A673 (cell line): Measurements from ENCODE around the gene TMEM30A. TPM values are rescaled to one million over a fixed set of nuclear protein-coding genes. Genes with fewer than 3 reads are reported as not detected.

ENCODE experiments used
- BruUV-seq: library from RNA; stranded (reverse); fragments of 400-500 nt; replicated peaks from 2 replicates; lab custom pipeline; 2021; lab: Mats Ljungman, UMichigan
- CTCF ChIA-PET: fragments of 300-600 bp; sonication (Branson Sonifier 250); formaldehyde crosslinking; loops from one replicate; lab custom pipeline; 2022; ENCODE audit warnings: antibody characterized with exemption; lab: Charles Lee
- POLR2A ChIA-PET: fragments of 300-600 bp; sonication (Branson Sonifier 250); formaldehyde crosslinking; loops from one replicate; lab custom pipeline; 2022; ENCODE audit warnings: antibody characterized with exemption; ENCODE audit not compliant: low non-redundant PET; lab: Charles Lee
- DNase-seq: peaks from one replicate; pipeline ENCODE4 v3.0.0-alpha.2; 2015; ENCODE audit warnings: low spot score
- H3K27ac ChIP-seq: fragments of 200-600 bp; sonication (generic); 2 replicates; pipeline ENCODE4 v1.5.1; 2016; ENCODE audit warnings: mixed run types, low read depth, mild to moderate bottlenecking, mixed read lengths, antibody characterized with exemption, low read length; ENCODE audit not compliant: poor library complexity, severe bottlenecking
- H3K27me3 ChIP-seq: fragments of 200-600 bp; sonication (generic); replicated peaks from 2 replicates; pipeline ENCODE4 v1.6.1; 2017; ENCODE audit warnings: mixed run types, low read depth, mild to moderate bottlenecking, mixed read lengths, antibody characterized with exemption, low read length; ENCODE audit not compliant: insufficient read depth, poor library complexity
- H3K36me3 ChIP-seq: fragments of 200-600 bp; sonication (generic); 2 replicates; pipeline ENCODE4 v1.6.1; 2016; ENCODE audit warnings: mixed run types, mild to moderate bottlenecking, mixed read lengths, antibody characterized with exemption, low read length; ENCODE audit not compliant: insufficient read depth, poor library complexity, severe bottlenecking
- H3K4me1 ChIP-seq: fragments of 200-600 bp; sonication (generic); 2 replicates; pipeline ENCODE4 v1.6.1; 2017; ENCODE audit warnings: mixed run types, mild to moderate bottlenecking, mixed read lengths, antibody characterized with exemption, low read length; ENCODE audit not compliant: insufficient read depth, poor library complexity, severe bottlenecking
- H3K4me3 ChIP-seq: fragments of 200-600 bp; sonication (generic); 2 replicates; pipeline ENCODE4 v1.5.1; 2016; ENCODE audit warnings: low read depth, mixed run types, mild to moderate bottlenecking, mixed read lengths, low read length; ENCODE audit not compliant: poor library complexity, severe bottlenecking
- H3K9me3 ChIP-seq: fragments of 200-600 bp; sonication (generic); 2 replicates; pipeline ENCODE4 v1.6.1; 2016; ENCODE audit warnings: mixed run types, low read depth, mild to moderate bottlenecking, mixed read lengths, antibody characterized with exemption, low read length; ENCODE audit not compliant: poor library complexity, severe bottlenecking
- EZH2 ChIP-seq: fragments of 200-600 bp; sonication (generic); IDR thresholded peaks from 2 replicates; pipeline ENCODE4 v1.6.1; 2017; ENCODE audit warnings: borderline replicate concordance, low read depth, mild to moderate bottlenecking, mixed read lengths, antibody characterized with exemption, low read length; ENCODE audit not compliant: poor library complexity, severe bottlenecking
- intact Hi-C: fragments of 100-400 bp; cut with micrococcal nuclease; formaldehyde crosslinking; loops from one replicate; pipeline ENCODE4 v1.10.0; 2022; ENCODE audit not compliant: unreplicated experiment
- total RNA-seq: library from RNA; stranded (reverse); gene quantifications from 2 replicates; pipeline ENCODE4 v1.2.3, GENCODE V29; 2021
- TF ChIP-seq, protein P1 (sequence below): fragments of 300-800, 200-600 bp; sonication (generic); conservative IDR thresholded peaks from 2 replicates; pipeline ENCODE4 v1.5.1; 2017; ENCODE audit warnings: low read depth, mild to moderate bottlenecking, antibody characterized with exemption, low read length, moderate library complexity, mixed read lengths

TMEM30A gene
- total RNA-seq, 1 experiment from 2014 or later: 63.9 TPM

DNA sequence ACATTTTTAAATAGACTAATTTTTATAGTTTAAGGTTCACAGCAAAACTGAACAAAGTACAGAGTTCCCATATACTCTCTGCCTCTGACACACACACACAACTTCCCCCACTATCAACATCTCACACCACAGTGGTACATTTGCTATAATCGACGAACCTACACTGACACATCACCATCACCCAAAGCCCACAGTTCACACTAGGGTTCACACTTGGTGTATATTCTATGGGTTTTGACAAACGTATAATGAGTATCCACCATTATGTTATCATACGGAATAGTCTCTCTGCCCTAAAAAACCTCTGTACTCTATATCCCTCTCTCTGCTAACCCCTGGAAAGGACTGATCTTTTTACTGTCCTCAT, 15.6 kb downstream of the TMEM30A start:
- Histone ChIP-seq H3K27ac (no peak overlapping the region), H3K4me3 (no peak overlapping the region), H3K36me3 (peaks cover 8% of the 10 kb centered on the region), H3K27me3 (no peaks in the 10 kb centered on the region), H3K9me3 (peaks cover 12% of the 10 kb centered on the region), H3K4me1 (no peaks in the 10 kb centered on the region)
- intact Hi-C loops: no loop called here
- no peak for DNase-seq
- CTCF ChIA-PET: no interaction called here
- BruUV-seq: no TSS peak
- TF ChIP-seq EZH2: no peak
- TF ChIP-seq, protein P1, sequence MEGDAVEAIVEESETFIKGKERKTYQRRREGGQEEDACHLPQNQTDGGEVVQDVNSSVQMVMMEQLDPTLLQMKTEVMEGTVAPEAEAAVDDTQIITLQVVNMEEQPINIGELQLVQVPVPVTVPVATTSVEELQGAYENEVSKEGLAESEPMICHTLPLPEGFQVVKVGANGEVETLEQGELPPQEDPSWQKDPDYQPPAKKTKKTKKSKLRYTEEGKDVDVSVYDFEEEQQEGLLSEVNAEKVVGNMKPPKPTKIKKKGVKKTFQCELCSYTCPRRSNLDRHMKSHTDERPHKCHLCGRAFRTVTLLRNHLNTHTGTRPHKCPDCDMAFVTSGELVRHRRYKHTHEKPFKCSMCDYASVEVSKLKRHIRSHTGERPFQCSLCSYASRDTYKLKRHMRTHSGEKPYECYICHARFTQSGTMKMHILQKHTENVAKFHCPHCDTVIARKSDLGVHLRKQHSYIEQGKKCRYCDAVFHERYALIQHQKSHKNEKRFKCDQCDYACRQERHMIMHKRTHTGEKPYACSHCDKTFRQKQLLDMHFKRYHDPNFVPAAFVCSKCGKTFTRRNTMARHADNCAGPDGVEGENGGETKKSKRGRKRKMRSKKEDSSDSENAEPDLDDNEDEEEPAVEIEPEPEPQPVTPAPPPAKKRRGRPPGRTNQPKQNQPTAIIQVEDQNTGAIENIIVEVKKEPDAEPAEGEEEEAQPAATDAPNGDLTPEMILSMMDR: no peak
- POLR2A ChIA-PET: no interaction called here

DNA sequence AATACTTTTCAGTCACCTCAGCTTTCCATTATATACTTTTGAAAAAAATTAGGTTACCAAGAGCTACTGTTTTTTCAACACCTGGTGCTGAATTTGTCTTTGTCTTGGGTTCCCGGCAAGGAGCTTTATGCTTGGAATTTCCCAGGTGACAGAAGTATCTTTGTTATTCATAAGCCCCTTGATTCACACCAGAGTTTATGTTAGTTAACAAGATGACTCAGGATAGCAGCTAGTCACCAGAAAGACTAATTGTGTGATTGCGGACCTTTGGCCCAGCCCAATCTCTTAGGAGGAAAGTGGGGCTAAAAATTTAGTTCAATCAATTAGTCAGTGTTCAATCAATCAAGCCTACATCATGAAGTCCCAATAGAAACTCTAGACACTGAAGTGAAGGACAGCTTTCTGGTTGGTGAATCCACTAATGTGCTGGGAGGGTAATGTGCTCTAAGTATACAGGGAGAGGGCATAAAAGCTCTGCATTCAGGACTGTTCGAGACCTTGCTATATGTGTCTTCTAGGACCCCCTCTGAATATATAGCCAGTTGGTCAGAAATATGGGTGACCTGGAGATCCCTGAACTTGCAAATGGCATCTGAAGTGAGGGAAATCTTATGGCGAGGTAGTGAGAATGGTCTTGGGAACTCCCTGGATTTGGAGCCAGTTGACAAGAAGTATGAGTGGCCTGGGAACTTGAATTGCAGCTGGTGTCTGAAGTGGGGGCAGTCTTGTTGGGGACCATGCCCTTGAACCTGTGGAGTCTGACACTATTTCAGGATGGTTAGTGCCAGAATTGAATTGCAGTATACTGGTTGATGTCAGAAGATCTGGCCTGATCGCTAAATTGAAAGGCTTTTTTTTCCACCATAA, 16.2 kb downstream of the TMEM30A start:
- TF ChIP-seq, protein P1: no peak
- TF ChIP-seq EZH2: no peak

DNA sequence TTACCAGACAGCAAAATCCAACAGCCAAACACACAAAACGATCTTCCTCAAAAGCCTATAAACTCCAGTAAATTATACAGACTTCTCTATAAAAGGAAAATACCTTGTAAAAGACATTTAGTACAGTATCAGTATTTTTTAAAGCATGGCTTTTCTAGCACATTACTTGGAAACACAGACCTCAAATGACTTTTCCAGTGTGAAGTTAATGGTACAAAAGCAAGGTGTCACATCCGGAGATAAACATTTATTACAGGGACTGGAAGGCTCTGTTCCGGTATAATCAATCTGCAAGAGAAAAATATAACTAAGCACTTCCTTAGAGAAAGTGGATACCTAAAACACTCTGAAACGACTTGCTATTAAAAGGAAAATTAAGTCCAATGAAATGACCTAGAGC, 17.1 kb downstream of the TMEM30A start:
- ChIA-PET CTCF (interaction anchor here (0.7 to 1.1 kb wide), 2 partner anchors 17 to 279 kb away, joined by 3 to 4 read pairs; partner anchors contain the start of gene TMEM30A), POLR2A (no interaction called here)
- Histone ChIP-seq H3K27me3 (no peaks in the 10 kb centered on the region), H3K9me3 (peaks cover 6% of the 10 kb centered on the region), H3K4me3 (no peak overlapping the region), H3K4me1 (no peaks in the 10 kb centered on the region), H3K27ac (no peak overlapping the region), H3K36me3 (peaks cover under 1% of the 10 kb centered on the region)
- TF ChIP-seq EZH2: no peak
- no TSS peak for BruUV-seq
- intact Hi-C loops: loop anchor here (2.0 kb wide), 1 partner anchor 259 kb away; no protein-coding TSS in a partner anchor
- no peak for DNase-seq

More for the DNA sequence above, 16.2 kb downstream of the TMEM30A start:
- Histone ChIP-seq H3K36me3 (peaks cover 8% of the 10 kb centered on the region), H3K9me3 (peaks cover 12% of the 10 kb centered on the region), H3K4me3 (no peak overlapping the region), H3K27ac (no peak overlapping the region), H3K27me3 (no peaks in the 10 kb centered on the region), H3K4me1 (no peaks in the 10 kb centered on the region)
- ChIA-PET CTCF (interaction anchor here (1.1 kb wide), 1 partner anchor 278 kb away, joined by 3 read pairs; no protein-coding TSS in a partner anchor), POLR2A (no interaction called here)
- intact Hi-C loops: no loop called here
- no peak for DNase-seq
- BruUV-seq: no TSS peak
